ENCODE results near the gene ADGRD1. TPM values are rescaled to one million over a fixed set of nuclear protein-coding genes. Genes with fewer than 3 reads are reported as not detected.
"Not testable (repeated sequence)": the region's sequence is repeated elsewhere in the genome, so short reads cannot be mapped to it uniquely, and the experiment has no call there.

ADGRD1 gene
- polyA plus RNA-seq, 3 donors: 4.7 to 17.9 (median 4.9) TPM

- H3K4me1 Mint-ChIP-seq: peaks cover 4% of the 10 kb centered on the region
- H3K36me3 ChIP-seq (replicated peaks in 1 of 2; ENCODE audit: control insufficient read depth in 1 of 2, insufficient read depth in 2 of 2, low read length in 2 of 2): no peaks in the 10 kb centered on the region
- no peaks in the 10 kb centered on the region for H3K4me1 ChIP-seq (ENCODE audit: control insufficient read depth in 1 of 2, insufficient read depth in 2 of 2, low read length in 2 of 2)
- H4K20me1 ChIP-seq (ENCODE audit: insufficient read depth, low read length): no peaks in the 10 kb centered on the region
- TF ChIP-seq CTCF (IDR thresholded peaks at IDR 0.05): no peak
- no peak for DNase-seq
- H3K36me3 Mint-ChIP-seq: no peaks in the 10 kb centered on the region
- no peak overlapping the region for H2AFZ ChIP-seq (ENCODE audit: insufficient read depth, low read depth, low read length, poor library complexity, severe bottlenecking)
- no peak overlapping the region for H3K4me3 Mint-ChIP-seq
- H3K27me3 Mint-ChIP-seq (ENCODE audit: low read depth in 3 of 3): peaks cover 3 to 16% (median 5%) of the 10 kb centered on the region in 3 donors
- no peaks in the 10 kb centered on the region for H3K79me2 ChIP-seq (ENCODE audit: insufficient read depth, low read length)
- no peaks in the 10 kb centered on the region for H3K27me3 ChIP-seq (ENCODE audit: control insufficient read depth in 2 of 2, insufficient read depth in 2 of 2, low read length in 2 of 2)
- no peak overlapping the region for H3K4me3 ChIP-seq (replicated peaks in 1 of 3; ENCODE audit: low read depth in 2 of 3, low read length in 3 of 3)
- H3K9me3 ChIP-seq (replicated peaks in 1 of 2; ENCODE audit: control insufficient read depth in 1 of 2, insufficient read depth in 1 of 2, low read length in 2 of 2): peaks cover 0 to 10% of the 10 kb centered on the region in 2 donors
- H3K9ac ChIP-seq (ENCODE audit: insufficient read depth, low read length, poor library complexity, severe bottlenecking): no peak overlapping the region
- 89% methylated on average over 14 of the region's 14 CpGs for WGBS (ENCODE audit: insufficient coverage)
- H3K9me3 Mint-ChIP-seq: peaks cover 0 to 10% (median 8%) of the 10 kb centered on the region in 7 donors
- intact Hi-C loops (cut with micrococcal nuclease): no loop called here
- no peak overlapping the region for H3K4me2 ChIP-seq (replicated peaks; ENCODE audit: extremely low read depth, low read length, poor library complexity, severe bottlenecking)
- H3K27ac Mint-ChIP-seq: peak overlapping the region in 3 of 7 donors; percentile 46 to 61 (median 55)
- no peak overlapping the region for H3K27ac ChIP-seq (ENCODE audit: low read depth in 1 of 2, low read length in 2 of 2)
Measured at GRCh38 chr12:131066886-131067490, 113.3 kb downstream of the ADGRD1 start.

- no peaks in the 10 kb centered on the region for H3K4me1 ChIP-seq (ENCODE audit: control insufficient read depth in 1 of 2, insufficient read depth in 2 of 2, low read length in 2 of 2)
- no peaks in the 10 kb centered on the region for H3K27me3 ChIP-seq (ENCODE audit: control insufficient read depth in 2 of 2, insufficient read depth in 2 of 2, low read length in 2 of 2)
- Mint-ChIP-seq H3K36me3 (no peaks in the 10 kb centered on the region), H3K27me3 (ENCODE audit: low read depth in 3 of 3) (peaks cover 2 to 16% (median 4%) of the 10 kb centered on the region in 3 donors), H3K9me3 (peaks cover 2 to 11% (median 8%) of the 10 kb centered on the region in 7 donors), H3K27ac (no peak overlapping the region), H3K4me1 (peaks cover 4% of the 10 kb centered on the region), H3K4me3 (no peak overlapping the region)
- peaks cover 0 to 12% of the 10 kb centered on the region in 2 donors for H3K9me3 ChIP-seq (replicated peaks in 1 of 2; ENCODE audit: control insufficient read depth in 1 of 2, insufficient read depth in 1 of 2, low read length in 2 of 2)
- H3K79me2 ChIP-seq (ENCODE audit: insufficient read depth, low read length): no peaks in the 10 kb centered on the region
- no peak overlapping the region for H3K4me2 ChIP-seq (replicated peaks; ENCODE audit: extremely low read depth, low read length, poor library complexity, severe bottlenecking)
- no peaks in the 10 kb centered on the region for H4K20me1 ChIP-seq (ENCODE audit: insufficient read depth, low read length)
- no peak for DNase-seq
- intact Hi-C loops (cut with micrococcal nuclease): no loop called here
- H2AFZ ChIP-seq (ENCODE audit: insufficient read depth, low read depth, low read length, poor library complexity, severe bottlenecking): no peak overlapping the region
- H3K36me3 ChIP-seq (replicated peaks in 1 of 2; ENCODE audit: control insufficient read depth in 1 of 2, insufficient read depth in 2 of 2, low read length in 2 of 2): no peaks in the 10 kb centered on the region
- H3K4me3 ChIP-seq (replicated peaks in 1 of 3; ENCODE audit: low read depth in 2 of 3, low read length in 3 of 3): no peak overlapping the region
- no peak for TF ChIP-seq CTCF (IDR thresholded peaks at IDR 0.05)
- 89% methylated on average over 5 of the region's 12 CpGs for whole genome bisulfite sequencing (ENCODE audit: insufficient coverage)
- no peak overlapping the region for H3K27ac ChIP-seq (ENCODE audit: low read depth in 1 of 2, low read length in 2 of 2)
- H3K9ac ChIP-seq (ENCODE audit: insufficient read depth, low read length, poor library complexity, severe bottlenecking): no peak overlapping the region
Measured at GRCh38 chr12:131067981-131068851, 114.5 kb downstream of the ADGRD1 start.

GRCh38 chr12:131068926-131069720 lies 115.4 kb downstream of the ADGRD1 start:
- H3K9me3 ChIP-seq (replicated peaks in 1 of 2; ENCODE audit: control insufficient read depth in 1 of 2, insufficient read depth in 1 of 2, low read length in 2 of 2): peaks cover 0 to 18% of the 10 kb centered on the region in 2 donors
- H3K27ac ChIP-seq (ENCODE audit: low read depth in 1 of 2, low read length in 2 of 2); DNase-seq; H3K79me2 ChIP-seq (ENCODE audit: insufficient read depth, low read length); H4K20me1 ChIP-seq (ENCODE audit: insufficient read depth, low read length); H3K4me3 Mint-ChIP-seq; H3K9ac ChIP-seq (ENCODE audit: insufficient read depth, low read length, poor library complexity, severe bottlenecking); H3K36me3 ChIP-seq (replicated peaks in 1 of 2; ENCODE audit: control insufficient read depth in 1 of 2, insufficient read depth in 2 of 2, low read length in 2 of 2); H3K36me3 Mint-ChIP-seq; H2AFZ ChIP-seq (ENCODE audit: insufficient read depth, low read depth, low read length, poor library complexity, severe bottlenecking); H3K4me1 Mint-ChIP-seq; H3K4me1 ChIP-seq (ENCODE audit: control insufficient read depth in 1 of 2, insufficient read depth in 2 of 2, low read length in 2 of 2); H3K27ac Mint-ChIP-seq; H3K27me3 ChIP-seq (ENCODE audit: control insufficient read depth in 2 of 2, insufficient read depth in 2 of 2, low read length in 2 of 2); H3K4me2 ChIP-seq (replicated peaks; ENCODE audit: extremely low read depth, low read length, poor library complexity, severe bottlenecking); H3K4me3 ChIP-seq (replicated peaks in 1 of 3; ENCODE audit: low read depth in 2 of 3, low read length in 3 of 3); intact Hi-C loops (cut with micrococcal nuclease): not testable (repeated sequence)
- WGBS (ENCODE audit: insufficient coverage): 72% methylated on average over 11 of the region's 17 CpGs
- H3K27me3 Mint-ChIP-seq (ENCODE audit: low read depth in 3 of 3): peaks cover 2 to 12% (median 4%) of the 10 kb centered on the region in 3 donors
- peaks cover 2 to 15% (median 11%) of the 10 kb centered on the region in 7 donors for H3K9me3 Mint-ChIP-seq
